ENCODE data around the gene UBE4B.

- TF ChIP-seq CTCF (IDR thresholded peaks at IDR 0.05; ENCODE audit: low read depth, low read length) (no peak), EZH2phosphoT487 (IDR thresholded peaks at IDR 0.05; ENCODE audit: low read depth) (no peak)
Observed at GRCh38 chr1:10057343-10057742, 24.6 kb downstream of the UBE4B start.

Measured in OCI-LY3 (cell line).